DMS153 treated with DMSO at 0.1 percent for 48 hours (cell line): Measurements from ENCODE around the gene RND1.
"Not testable (repeated sequence)": the region's sequence is repeated elsewhere in the genome, so short reads cannot be mapped to it uniquely, and the experiment has no call there.

ENCODE experiments used
- DNase-seq: peaks from one replicate; lab custom pipeline; 2025; ENCODE audit not compliant: unreplicated experiment; lab: John Stamatoyannopoulos, UW

The RND1 gene

GRCh38 chr12:48869191-48869590, 3.5 kb upstream of the RND1 start:
- no peak for DNase-seq

- DNase-seq: no peak
These were observed 2.8 kb upstream of the RND1 start for GRCh38 chr12:48868451-48868850.

DNA sequence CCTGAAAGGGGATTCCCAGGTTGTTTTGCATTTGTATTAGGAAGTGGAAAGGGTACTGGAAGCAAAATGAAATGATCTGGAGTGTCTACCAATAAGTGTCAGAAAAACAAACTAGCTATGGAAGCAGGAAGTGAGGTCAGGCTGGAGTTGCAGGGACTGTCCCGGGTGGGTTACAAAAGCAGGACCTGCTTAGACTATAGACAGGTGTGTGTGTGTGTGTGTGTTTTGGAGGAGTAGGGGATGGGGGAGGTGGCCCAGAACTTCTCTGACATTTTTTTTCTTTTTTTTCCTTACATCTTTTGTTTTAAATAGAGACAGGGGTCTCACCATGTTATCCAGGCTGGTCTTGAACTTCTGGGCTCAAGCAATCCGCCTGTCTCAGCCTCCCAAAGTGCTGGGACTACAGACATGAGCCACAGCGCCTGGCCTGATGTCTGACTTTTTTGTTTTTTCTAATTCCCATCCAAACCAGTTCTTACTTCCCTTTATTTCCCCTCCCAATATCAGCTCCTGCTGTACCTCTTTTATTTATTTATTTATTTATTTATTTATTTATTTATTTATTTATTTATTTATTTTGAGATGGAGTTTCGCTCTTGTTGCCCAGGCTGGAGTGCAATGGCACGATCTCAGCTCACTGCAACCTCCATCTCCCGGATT, 512 bp upstream of the RND1 start:
- DNase-seq: no peak

- DNase-seq: no peak
These were observed 2.4 kb downstream of the RND1 start for GRCh38 chr12:48863291-48863690.

DNA sequence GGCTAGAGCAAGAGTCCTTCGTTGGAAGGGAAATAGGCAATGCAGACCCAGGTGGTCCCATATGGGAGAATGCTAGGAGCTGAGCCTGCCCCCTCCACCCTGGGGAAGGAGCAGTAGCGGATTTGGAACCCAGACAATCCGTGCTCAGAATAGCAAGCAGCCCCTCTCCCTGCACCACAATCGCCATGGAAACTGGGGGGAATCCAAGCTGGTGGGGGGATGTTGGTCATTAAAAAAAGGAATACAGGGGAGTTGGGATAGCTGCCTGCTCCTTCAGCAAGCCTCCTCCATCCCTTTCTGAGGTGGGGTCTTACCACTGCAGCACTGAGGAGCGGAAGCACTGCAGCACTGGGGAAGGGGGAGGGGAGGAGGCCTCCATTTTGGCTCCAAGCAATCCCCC, 2.9 kb downstream of the RND1 start:
- no peak for DNase-seq

DNA sequence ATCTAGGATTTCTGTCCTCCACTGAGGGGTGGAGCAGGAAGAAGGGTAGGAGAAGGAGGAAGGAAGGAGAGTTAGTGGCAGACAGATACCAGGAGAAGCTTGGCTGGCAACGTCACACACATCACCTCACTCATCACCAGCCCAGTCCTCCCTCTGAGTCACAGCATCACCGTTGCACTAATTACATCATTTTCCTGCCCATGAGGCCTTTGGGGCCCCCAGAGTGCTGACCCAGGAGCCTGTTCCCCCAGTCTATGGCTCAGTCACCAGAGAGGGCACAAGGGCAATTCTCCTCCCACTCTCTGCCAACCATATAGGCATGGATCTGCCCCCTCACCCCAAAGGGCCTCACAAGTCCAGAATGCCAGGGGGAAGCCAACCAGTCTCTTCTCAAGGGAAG, 4.6 kb downstream of the RND1 start:
- no peak for DNase-seq

DNA sequence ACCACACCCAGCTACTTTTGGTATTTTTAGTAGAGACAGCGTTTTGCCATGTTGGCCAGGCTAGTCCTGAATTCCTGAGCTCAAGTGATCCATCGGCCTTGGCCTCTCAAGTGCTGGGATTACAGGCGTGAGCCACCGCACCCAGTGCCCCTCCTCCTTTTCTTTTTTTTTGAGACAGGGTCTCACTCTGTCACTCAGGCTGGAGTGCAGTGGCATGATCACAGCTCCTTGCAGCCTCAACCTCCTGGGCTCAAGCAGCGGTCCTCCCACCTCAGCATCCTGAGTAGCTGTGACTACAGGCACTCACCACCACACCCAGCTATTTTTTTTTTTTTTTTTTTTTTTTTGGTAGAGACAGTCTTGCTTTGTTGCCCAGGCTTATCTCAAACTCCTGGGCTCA, 5.4 kb downstream of the RND1 start:
- DNase-seq: not testable (repeated sequence)

GRCh38 chr12:48859607-48860006, 6.1 kb downstream of the RND1 start:
- no peak for DNase-seq

DNA sequence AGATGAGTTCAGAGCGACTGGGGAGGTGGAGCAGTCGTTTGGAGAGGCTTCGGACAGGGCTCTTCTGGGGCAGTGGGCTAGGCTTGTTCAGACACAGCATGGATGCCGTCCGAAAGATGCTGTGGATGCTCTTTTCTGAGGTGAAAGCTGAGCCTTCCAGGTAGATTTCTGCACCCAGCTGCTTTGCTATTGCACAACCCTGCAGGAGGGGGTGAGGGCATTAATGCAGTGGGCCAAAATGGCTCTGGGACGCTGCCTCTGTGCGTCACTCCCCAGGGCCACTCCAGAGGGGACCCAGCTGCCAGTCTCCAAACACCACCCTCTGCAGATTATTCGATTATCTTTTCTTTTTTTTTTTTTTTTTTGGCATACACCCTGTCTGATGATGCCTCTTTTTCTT, 7.6 kb downstream of the RND1 start:
- DNase-seq: no peak

- no peak for DNase-seq
These were observed 8.2 kb downstream of the RND1 start for GRCh38 chr12:48857278-48857994.

DNA sequence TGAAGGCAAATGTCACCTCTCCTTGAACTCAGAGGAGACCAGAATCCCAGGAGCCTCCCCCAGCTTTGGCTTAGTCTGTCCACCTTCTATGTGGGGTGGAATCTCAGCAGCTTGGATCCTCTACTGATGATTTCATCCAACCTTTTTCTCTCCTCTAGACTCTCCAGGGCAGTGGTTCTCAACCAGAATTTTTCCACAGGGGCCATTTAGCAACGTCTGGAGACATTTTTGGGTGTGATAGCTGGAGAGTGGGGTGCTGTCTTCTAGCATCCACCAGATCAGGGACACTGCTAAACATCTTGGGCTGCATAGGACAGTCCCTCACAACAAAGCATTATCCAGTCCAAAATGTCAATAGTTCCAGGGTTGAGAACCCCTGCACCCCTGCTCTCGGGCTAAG, 9.3 kb downstream of the RND1 start:
- DNase-seq: no peak

DNA sequence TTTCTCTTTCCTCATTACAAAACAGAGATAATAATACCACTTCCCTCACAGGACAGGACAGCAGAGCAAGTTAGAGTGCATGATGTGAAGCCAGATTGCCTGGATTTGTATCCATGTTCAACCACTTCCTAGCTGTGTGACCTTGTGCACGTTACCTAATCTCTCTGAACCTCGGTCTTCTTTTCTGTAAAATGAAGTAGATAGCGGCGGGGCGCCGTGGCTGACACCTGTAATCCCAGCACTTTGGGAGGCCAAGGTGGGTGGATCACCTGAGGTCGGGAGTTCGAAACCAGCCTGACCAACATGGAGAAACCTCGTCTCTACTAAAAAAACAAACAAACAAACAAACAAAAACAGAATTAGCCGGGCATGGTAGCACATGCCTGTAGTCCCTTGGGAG, 10.7 kb downstream of the RND1 start:
- not testable (repeated sequence) for DNase-seq

GRCh38 chr12:48854488-48854887, 11.2 kb downstream of the RND1 start:
- DNase-seq: no peak

GRCh38 chr12:48852734-48853688, 12.7 kb downstream of the RND1 start:
- peak; percentile 84 for DNase-seq

DNA sequence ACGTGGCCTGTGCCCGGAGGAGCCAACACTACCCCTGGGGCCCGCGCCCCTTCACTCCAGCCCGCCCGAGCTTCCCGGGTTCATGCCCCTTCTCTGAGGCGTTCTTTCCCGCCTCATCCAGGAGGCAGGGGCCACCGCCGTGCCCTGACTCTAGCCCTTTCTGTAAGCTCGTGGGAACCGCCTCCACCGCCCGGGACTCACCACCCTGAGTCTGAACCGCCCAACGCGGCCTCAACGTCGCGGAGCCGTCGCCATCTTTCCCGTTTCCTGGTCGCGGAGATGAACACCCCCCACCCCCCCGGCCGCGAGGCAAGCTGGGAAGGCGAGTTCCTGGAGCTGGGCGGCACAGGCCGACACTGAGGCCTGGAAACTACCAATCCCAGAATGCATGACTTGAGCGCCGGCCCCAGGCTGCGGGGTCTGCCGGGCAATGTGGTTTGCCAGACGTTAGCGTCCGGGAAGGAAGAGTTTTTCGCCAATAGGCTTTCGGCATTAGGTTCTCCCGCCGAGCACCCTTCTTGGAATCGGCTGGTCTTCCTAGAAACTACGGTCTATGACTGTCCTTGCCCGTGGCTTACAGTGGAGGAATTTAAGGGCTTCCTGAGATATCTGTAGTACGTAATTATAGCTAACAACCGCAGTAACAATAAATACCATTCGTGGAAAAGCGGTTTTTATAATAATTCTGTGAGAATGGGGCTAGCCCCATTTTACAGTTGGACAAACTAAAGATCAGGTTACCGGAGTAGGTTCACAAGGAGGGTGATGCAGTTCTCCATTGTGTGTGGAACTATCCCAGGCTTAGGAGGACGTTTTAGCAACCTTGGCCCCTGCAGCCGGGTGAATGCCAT, 13.6 kb downstream of the RND1 start, which contains the start of gene DDX23:
DDX23 (minus strand) TSS at position 281 of the 851 bp plus-strand sequence. CDS start 6,381 bp downstream, outside the sequence.
- DNase-seq: peak; percentile 97

- not testable (repeated sequence) for DNase-seq
These were observed 23.6 kb downstream of the RND1 start for GRCh38 chr12:48842021-48842420.

DNA sequence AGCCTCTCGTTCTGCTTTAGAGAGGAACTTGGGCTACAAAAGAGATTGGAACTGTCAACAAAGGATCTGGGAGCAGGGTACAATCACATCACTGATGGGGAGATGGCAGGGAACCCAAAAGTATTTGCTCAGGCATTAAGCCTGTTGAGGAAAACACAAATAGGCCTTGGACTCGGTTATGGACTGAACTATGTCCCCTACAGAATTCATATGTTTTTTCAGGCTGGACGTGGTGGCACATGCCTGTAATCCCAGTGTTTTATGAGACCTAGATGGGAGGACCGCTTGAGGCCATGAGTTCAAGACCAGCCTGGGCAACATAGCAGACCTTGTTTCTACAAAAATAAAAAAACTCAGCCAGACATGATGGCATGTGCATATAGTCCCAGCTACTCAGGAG, 27.6 kb downstream of the RND1 start:
- no peak for DNase-seq

DNA sequence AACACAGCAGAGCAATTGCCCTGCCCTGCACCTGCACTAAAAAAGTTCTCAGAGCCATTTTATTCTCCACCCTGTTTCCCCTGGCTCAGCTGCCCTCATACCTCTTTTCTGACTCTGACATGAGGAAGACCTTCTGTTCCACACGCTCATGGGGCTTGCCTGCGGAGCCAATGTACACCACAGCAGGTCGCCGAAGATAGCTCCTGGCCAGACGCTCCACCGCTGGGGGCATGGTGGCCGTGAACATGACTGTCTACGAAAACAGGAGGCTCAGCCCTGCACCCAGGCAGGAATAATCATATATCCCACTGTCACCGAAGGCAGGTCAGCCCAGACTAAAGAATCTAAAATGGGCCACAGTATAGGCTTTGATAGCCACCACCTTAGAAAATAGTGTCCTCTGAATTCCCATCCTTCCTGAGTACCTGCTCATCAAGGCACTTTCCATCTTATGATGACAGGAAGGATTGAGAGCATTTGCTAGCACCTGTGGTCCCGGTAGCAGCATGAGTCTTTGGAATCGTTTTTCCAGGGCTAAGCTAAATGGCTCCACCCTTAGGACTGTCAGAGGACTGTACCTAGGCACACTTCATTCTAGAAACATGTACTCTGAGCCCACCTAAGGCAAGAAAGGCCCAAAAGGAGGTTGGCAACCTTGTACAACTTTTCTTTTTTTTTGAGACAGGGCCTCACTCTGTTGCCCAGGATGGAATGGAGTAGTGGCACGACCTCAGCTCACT, 33.2 kb downstream of the RND1 start:
- DNase-seq: no peak

DNA sequence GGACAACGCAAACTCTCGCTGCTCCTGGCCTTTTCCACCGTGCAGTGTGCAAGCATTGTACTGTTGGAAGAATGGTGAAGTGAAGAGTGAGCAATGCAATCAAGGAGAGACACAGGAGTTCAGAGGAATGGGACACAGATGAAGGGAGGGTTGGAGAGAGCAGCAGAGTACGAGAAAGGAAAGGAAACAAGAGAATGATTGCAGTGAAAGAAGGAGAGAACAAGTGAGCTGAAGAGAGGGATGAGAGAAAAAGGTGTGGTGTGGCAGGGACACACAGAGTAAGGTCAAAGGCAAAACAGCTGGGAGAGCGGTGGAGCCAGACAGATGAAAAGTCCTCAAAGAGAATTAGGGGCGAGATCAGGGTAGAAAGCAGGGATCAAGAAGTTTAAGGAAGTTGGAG, 34.4 kb downstream of the RND1 start:
- no peak for DNase-seq
